Tibial nerve (tissue), 4 donors: ENCODE measurements around the gene KXD1. TPM values are rescaled to one million over a fixed set of nuclear protein-coding genes. Genes with fewer than 3 reads are reported as not detected.

ENCODE experiments used
- DNase-seq, 2 donors: peaks; one replicate each; pipeline ENCODE4 v3.0.0-alpha.2; 2019; ENCODE audit warnings: low spot score in 2 of 2
- H3K27ac ChIP-seq, 4 donors: fragments of 200-600 bp; sonication (generic) in 3 of 4; one replicate each; pipeline ENCODE4 v1.5.1; 2017 to 2019; ENCODE audit warnings: mild to moderate bottlenecking in 1 of 4
- H3K27me3 ChIP-seq, 2 donors: fragments of 200-600 bp; sonication (generic) in 1 of 2; one replicate each; pipeline versions ENCODE4 v1.5.1 to v1.6.0; 2017 to 2019
- H3K36me3 ChIP-seq, 3 donors: fragments of 200-600 bp; sonication (generic); one replicate each; pipeline ENCODE4 v1.5.1; 2018 to 2019
- H3K4me1 ChIP-seq, 4 donors: fragments of 200-600 bp; sonication (generic) in 3 of 4; one replicate each; pipeline ENCODE4 v1.5.1; 2017 to 2019
- H3K4me3 ChIP-seq, 4 donors: fragments of 200-600 bp; sonication (generic) in 3 of 4; one replicate each; pipeline ENCODE4 v1.5.1; 2017 to 2019; ENCODE audit warnings: mild to moderate bottlenecking in 1 of 4, moderate library complexity in 1 of 4
- H3K9me3 ChIP-seq, 4 donors: fragments of 200-600 bp; sonication (generic) in 3 of 4; one replicate each; pipeline ENCODE4 v1.5.1; 2017 to 2019
- EP300 ChIP-seq, 2 donors: sonication (generic); formaldehyde crosslinking; IDR thresholded peaks; one replicate each; pipeline ENCODE4 v1.6.1; 2017; ENCODE audit warnings: antibody characterized with exemption in 2 of 2, mild to moderate bottlenecking in 1 of 2
- POLR2A ChIP-seq, 2 donors: fragments of 450-650 bp; IDR thresholded peaks; one replicate each; pipeline ENCODE4 v1.6.1; 2017; ENCODE audit warnings: antibody characterized with exemption in 2 of 2, mild to moderate bottlenecking in 2 of 2, moderate library complexity in 2 of 2
- WGBS, 2 donors: methylation state at CpG; one replicate each; pipeline ENCODE4 v1.1.5; 2018; 5-methylcytosine and 5-hydroxymethylcytosine counted together
- total RNA-seq, 4 donors: library from RNA; depleted of rRNA; stranded (reverse); fragments of >200 nt; gene quantifications; one replicate each; pipeline ENCODE4 v1.1.0, GENCODE V29; 2016
- TF ChIP-seq, protein P1 (sequence below), 5 experiments: fragments of 200-600 bp in 3 of 5; fragments of 450-650 bp in 2 of 5; sonication (generic) in 3 of 5; IDR thresholded peaks; one replicate each; pipeline ENCODE4 v1.5.1; 2016 to 2019; ENCODE audit warnings: antibody characterized with exemption in 5 of 5, mild to moderate bottlenecking in 3 of 5, moderate library complexity in 2 of 5

KXD1 gene
- total RNA-seq, 4 donors from 2014 or later: 122 to 298 (median 167) TPM

DNA sequence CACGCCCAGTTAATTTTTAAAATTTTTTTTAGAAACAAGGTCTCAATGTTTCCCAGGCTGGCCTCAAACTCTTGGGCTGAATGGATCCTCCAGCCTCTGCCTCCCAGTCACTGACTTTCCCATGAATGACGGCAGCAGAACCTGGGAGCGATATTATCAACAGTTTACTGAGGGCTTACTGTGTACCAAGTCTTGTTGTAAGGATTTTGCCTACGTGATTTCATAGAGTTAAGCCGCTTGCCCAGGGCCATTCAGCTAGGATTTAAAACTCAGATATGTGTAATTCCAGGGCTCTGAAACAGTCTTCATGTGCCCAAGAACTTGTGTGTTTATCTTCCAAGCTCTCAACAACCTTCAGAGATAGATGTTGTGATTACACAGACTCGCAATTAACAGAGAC lies 6.0 kb upstream of the KXD1 start:
- 66 to 67% methylated on average over 6 of the region's 6 CpGs for WGBS, 2 donors
- Histone ChIP-seq H3K9me3 (no peaks in the 10 kb centered on the region), H3K27ac (no peak overlapping the region)

GRCh38 chr19:18558202-18558555 lies 509 bp downstream of the KXD1 start:
- H3K4me3 ChIP-seq: peak overlapping the region; percentile 70 to 98 (median 82)
- WGBS, 2 donors: 2 to 3% methylated on average over 10 to 11 of the region's 11 CpGs
- peak overlapping the region; percentile 92 to 95 (median 94) for H3K27ac ChIP-seq
- peaks cover 0 to 37% (median 13%) of the 10 kb centered on the region in 4 donors for H3K4me1 ChIP-seq
- H3K9me3 ChIP-seq: no peaks in the 10 kb centered on the region
- no peaks in the 10 kb centered on the region for H3K27me3 ChIP-seq
- peaks cover 0 to 14% (median 0%) of the 10 kb centered on the region in 3 donors for H3K36me3 ChIP-seq
- no peak for DNase-seq
- TF ChIP-seq POLR2A (IDR thresholded peaks at IDR 0.05): no peak
- TF ChIP-seq, protein P1, sequence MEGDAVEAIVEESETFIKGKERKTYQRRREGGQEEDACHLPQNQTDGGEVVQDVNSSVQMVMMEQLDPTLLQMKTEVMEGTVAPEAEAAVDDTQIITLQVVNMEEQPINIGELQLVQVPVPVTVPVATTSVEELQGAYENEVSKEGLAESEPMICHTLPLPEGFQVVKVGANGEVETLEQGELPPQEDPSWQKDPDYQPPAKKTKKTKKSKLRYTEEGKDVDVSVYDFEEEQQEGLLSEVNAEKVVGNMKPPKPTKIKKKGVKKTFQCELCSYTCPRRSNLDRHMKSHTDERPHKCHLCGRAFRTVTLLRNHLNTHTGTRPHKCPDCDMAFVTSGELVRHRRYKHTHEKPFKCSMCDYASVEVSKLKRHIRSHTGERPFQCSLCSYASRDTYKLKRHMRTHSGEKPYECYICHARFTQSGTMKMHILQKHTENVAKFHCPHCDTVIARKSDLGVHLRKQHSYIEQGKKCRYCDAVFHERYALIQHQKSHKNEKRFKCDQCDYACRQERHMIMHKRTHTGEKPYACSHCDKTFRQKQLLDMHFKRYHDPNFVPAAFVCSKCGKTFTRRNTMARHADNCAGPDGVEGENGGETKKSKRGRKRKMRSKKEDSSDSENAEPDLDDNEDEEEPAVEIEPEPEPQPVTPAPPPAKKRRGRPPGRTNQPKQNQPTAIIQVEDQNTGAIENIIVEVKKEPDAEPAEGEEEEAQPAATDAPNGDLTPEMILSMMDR (IDR thresholded peaks at IDR 0.05): no peak
- no peak for TF ChIP-seq EP300 (IDR thresholded peaks at IDR 0.05)

More for the DNA sequence above, 6.0 kb upstream of the KXD1 start:
- no peak overlapping the region for H3K4me3 ChIP-seq
- H3K27me3 ChIP-seq: no peaks in the 10 kb centered on the region
- no peaks in the 10 kb centered on the region for H3K36me3 ChIP-seq
- H3K4me1 ChIP-seq: no peaks in the 10 kb centered on the region
- TF ChIP-seq EP300 (IDR thresholded peaks at IDR 0.05): no peak
- TF ChIP-seq, protein P1 (IDR thresholded peaks at IDR 0.05): no peak
- no peak for TF ChIP-seq POLR2A (IDR thresholded peaks at IDR 0.05)
- DNase-seq: no peak

DNA sequence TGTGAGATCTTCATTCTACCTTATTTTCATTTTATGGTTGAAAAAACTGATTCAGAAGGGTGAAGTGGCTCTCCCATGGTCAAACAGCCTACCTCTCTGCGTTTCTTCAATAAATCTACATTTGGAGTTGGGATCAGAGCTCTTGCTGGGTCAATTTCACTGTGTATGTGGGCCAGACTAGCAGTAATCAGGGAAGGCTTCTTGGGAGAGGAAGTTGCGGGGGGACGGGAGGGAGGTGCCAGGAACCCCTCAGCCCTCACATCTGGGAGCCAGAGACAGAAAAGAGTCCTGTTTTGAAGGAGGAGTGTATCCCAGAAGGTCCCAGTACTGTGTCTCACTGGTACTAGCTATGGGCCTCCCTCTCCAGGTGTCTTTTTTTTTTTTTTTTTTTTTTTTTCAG lies 934 bp downstream of the KXD1 start:
- Histone ChIP-seq H3K36me3 (peaks cover 0 to 18% (median 0%) of the 10 kb centered on the region in 3 donors), H3K9me3 (no peaks in the 10 kb centered on the region), H3K27ac (peak overlapping the region; percentile 92 to 95 (median 94)), H3K27me3 (no peaks in the 10 kb centered on the region), H3K4me1 (peaks cover 0 to 37% (median 13%) of the 10 kb centered on the region in 4 donors), H3K4me3 (peak overlapping the region; percentile 70 to 98 (median 82))
- WGBS, 2 donors: 39 to 43% methylated on average over 3 of the region's 3 CpGs
- TF ChIP-seq POLR2A (IDR thresholded peaks at IDR 0.05) (no peak), EP300 (IDR thresholded peaks at IDR 0.05) (no peak)
- TF ChIP-seq, protein P1 (IDR thresholded peaks at IDR 0.05): no peak
- DNase-seq: no peak

- no peaks in the 10 kb centered on the region for H3K9me3 ChIP-seq
Measured at GRCh38 chr19:18559685-18560084, 2.0 kb downstream of the KXD1 start.

GRCh38 chr19:18562086-18562485 lies 4.4 kb downstream of the KXD1 start:
- no peak for DNase-seq
- 46 to 72% methylated on average over 13 to 14 of the region's 14 CpGs for WGBS, 2 donors
- H3K27ac ChIP-seq: peak overlapping the region; percentile 44 to 94 (median 74)

More at GRCh38 chr19:18559685-18560084, 2.0 kb downstream of the KXD1 start:
- peak overlapping the region in 2 of 4 donors; percentile 43 to 94 for H3K27ac ChIP-seq
- 71 to 74% methylated on average over 5 of the region's 5 CpGs for WGBS, 2 donors
- DNase-seq: no peak
- no peaks in the 10 kb centered on the region for H3K27me3 ChIP-seq
- TF ChIP-seq, protein P1 (IDR thresholded peaks at IDR 0.05): no peak
- TF ChIP-seq EP300 (IDR thresholded peaks at IDR 0.05): no peak
- no peak for TF ChIP-seq POLR2A (IDR thresholded peaks at IDR 0.05)
- H3K36me3 ChIP-seq: peaks cover 0 to 29% (median 0%) of the 10 kb centered on the region in 3 donors
- no peak overlapping the region for H3K4me3 ChIP-seq
- H3K4me1 ChIP-seq: peaks cover 0 to 37% (median 13%) of the 10 kb centered on the region in 4 donors

More at GRCh38 chr19:18562086-18562485, 4.4 kb downstream of the KXD1 start:
- Histone ChIP-seq H3K27me3 (no peaks in the 10 kb centered on the region), H3K4me1 (peaks cover 0 to 37% (median 13%) of the 10 kb centered on the region in 4 donors), H3K9me3 (no peaks in the 10 kb centered on the region), H3K36me3 (peaks cover 3 to 53% (median 14%) of the 10 kb centered on the region in 3 donors), H3K4me3 (no peak overlapping the region)
- TF ChIP-seq, protein P1 (IDR thresholded peaks at IDR 0.05): no peak
- peak; percentile 50 to 52 for TF ChIP-seq EP300 (IDR thresholded peaks at IDR 0.05)
